ENCODE results near the gene PARVB.

GRCh38 chr22:44131989-44132685, 108.0 kb downstream of the PARVB start:
- TF ChIP-seq CTCF (IDR thresholded peaks at IDR 0.05) (no peak), POLR2A (IDR thresholded peaks at IDR 0.05) (no peak)

All from body of pancreas (tissue), 4 donors.